ENCODE measurements around the gene CPSF4L.

The CPSF4L gene

DNA sequence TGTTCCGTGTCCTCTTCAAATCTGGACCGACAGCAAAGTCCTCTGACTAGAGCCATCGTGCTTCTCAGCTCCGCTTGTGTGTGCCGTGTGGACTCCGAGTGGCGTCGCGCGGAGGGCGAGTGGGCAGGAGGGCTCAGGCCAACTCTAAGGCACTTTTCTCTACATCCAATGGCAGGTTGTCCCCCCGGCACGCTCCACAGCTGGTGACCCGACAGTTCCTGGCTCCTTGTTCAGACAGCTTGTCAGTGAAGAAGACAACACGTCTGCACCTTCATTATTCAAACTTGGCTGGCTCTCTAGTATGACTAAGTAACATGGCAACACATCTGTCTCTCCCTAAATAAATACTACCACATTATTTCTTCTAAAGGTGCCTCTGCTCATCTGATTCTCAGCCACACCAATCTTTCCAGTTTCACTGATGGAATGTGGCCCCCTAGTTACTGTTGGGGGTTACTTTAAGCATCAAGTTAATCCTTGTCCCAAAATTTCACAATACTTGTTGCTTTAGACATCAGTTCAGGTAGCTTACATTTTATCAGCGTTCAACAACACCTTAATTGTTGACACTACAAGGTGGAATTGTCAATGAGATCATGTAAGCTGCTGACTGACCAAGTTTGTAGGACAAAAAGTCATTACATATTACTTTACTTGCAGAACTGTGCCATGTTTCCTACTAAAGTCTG lies 53.4 kb downstream of the CPSF4L start:
- Histone ChIP-seq H3K9me3 (ENCODE audit: low read length) (no peaks in the 10 kb centered on the region), H3K4me3 (ENCODE audit: low read depth in 1 of 2, low read length in 2 of 2) (no peak overlapping the region), H3K9ac (ENCODE audit: low read length) (no peak overlapping the region), H3K27me3 (ENCODE audit: control insufficient read depth in 1 of 2, insufficient read depth in 2 of 2, low read length in 2 of 2) (no peaks in the 10 kb centered on the region), H3K36me3 (ENCODE audit: insufficient read depth, low read length) (peaks cover 64% of the 10 kb centered on the region), H3K27ac (ENCODE audit: low read depth, low read length) (no peak overlapping the region), H3K4me1 (ENCODE audit: insufficient read depth, low read length) (no peaks in the 10 kb centered on the region)

GRCh38 chr17:73205459-73205961 lies 56.2 kb downstream of the CPSF4L start:
- peaks cover 88% of the 10 kb centered on the region for H3K36me3 ChIP-seq (ENCODE audit: insufficient read depth, low read length)
- no peaks in the 10 kb centered on the region for H3K4me1 ChIP-seq (ENCODE audit: insufficient read depth, low read length)
- no peaks in the 10 kb centered on the region for H3K27me3 ChIP-seq (ENCODE audit: control insufficient read depth in 1 of 2, insufficient read depth in 2 of 2, low read length in 2 of 2)
- no peak overlapping the region for H3K27ac ChIP-seq (ENCODE audit: low read depth, low read length)
- H3K4me3 ChIP-seq (ENCODE audit: low read depth in 1 of 2, low read length in 2 of 2) = no peak overlapping the region
- H3K9ac ChIP-seq (ENCODE audit: low read length) = no peak overlapping the region
- no peaks in the 10 kb centered on the region for H3K9me3 ChIP-seq (ENCODE audit: low read length)

GRCh38 chr17:73203788-73204479 lies 57.7 kb downstream of the CPSF4L start:
- H3K4me3 ChIP-seq (ENCODE audit: low read depth in 1 of 2, low read length in 2 of 2) = no peak overlapping the region
- no peaks in the 10 kb centered on the region for H3K9me3 ChIP-seq (ENCODE audit: low read length)
- peaks cover 91% of the 10 kb centered on the region for H3K36me3 ChIP-seq (ENCODE audit: insufficient read depth, low read length)
- H3K27me3 ChIP-seq (ENCODE audit: control insufficient read depth in 1 of 2, insufficient read depth in 2 of 2, low read length in 2 of 2) = no peaks in the 10 kb centered on the region
- H3K27ac ChIP-seq (ENCODE audit: low read depth, low read length) = no peak overlapping the region
- no peak overlapping the region for H3K9ac ChIP-seq (ENCODE audit: low read length)
- H3K4me1 ChIP-seq (ENCODE audit: insufficient read depth, low read length) = no peaks in the 10 kb centered on the region

- Histone ChIP-seq H3K9me3 (ENCODE audit: low read length) (no peaks in the 10 kb centered on the region), H3K9ac (ENCODE audit: low read length) (no peak overlapping the region), H3K4me3 (ENCODE audit: low read depth in 1 of 2, low read length in 2 of 2) (no peak overlapping the region), H3K27ac (ENCODE audit: low read depth, low read length) (no peak overlapping the region), H3K27me3 (ENCODE audit: control insufficient read depth in 1 of 2, insufficient read depth in 2 of 2, low read length in 2 of 2) (no peaks in the 10 kb centered on the region), H3K4me1 (ENCODE audit: insufficient read depth, low read length) (no peaks in the 10 kb centered on the region), H3K36me3 (ENCODE audit: insufficient read depth, low read length) (peaks cover 91% of the 10 kb centered on the region)
Measured at GRCh38 chr17:73203135-73203787, 58.4 kb downstream of the CPSF4L start.

- Histone ChIP-seq H3K36me3 (ENCODE audit: insufficient read depth, low read length) (peaks cover 92% of the 10 kb centered on the region), H3K9me3 (ENCODE audit: low read length) (no peaks in the 10 kb centered on the region), H3K27ac (ENCODE audit: low read depth, low read length) (no peak overlapping the region), H3K4me1 (ENCODE audit: insufficient read depth, low read length) (no peaks in the 10 kb centered on the region), H3K4me3 (ENCODE audit: low read depth in 1 of 2, low read length in 2 of 2) (no peak overlapping the region), H3K9ac (ENCODE audit: low read length) (no peak overlapping the region), H3K27me3 (ENCODE audit: control insufficient read depth in 1 of 2, insufficient read depth in 2 of 2, low read length in 2 of 2) (no peaks in the 10 kb centered on the region)
Measured at GRCh38 chr17:73201215-73202069, 60.2 kb downstream of the CPSF4L start.

DNA sequence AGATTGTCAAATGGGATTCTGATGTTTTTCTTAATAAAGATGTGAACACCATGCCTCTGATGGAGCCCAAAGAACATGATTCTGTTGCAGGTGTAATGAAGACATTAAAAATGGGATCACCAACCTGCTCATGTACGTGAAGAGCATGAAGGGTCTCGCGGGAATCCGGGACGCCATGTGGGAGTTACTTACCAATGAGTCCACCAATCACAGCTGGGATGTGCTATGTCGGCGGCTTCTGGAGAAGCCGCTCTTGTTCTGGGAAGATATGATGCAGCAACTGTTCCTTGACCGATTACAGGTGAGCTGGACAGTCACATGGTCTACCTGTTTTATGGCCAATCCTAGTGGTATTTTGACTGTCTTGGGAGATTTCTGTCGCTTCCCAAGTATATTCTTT lies 61.2 kb downstream of the CPSF4L start:
- no peak overlapping the region for H3K4me3 ChIP-seq (ENCODE audit: low read depth in 1 of 2, low read length in 2 of 2)
- H3K9ac ChIP-seq (ENCODE audit: low read length) = no peak overlapping the region
- no peaks in the 10 kb centered on the region for H3K9me3 ChIP-seq (ENCODE audit: low read length)
- peaks cover 84% of the 10 kb centered on the region for H3K36me3 ChIP-seq (ENCODE audit: insufficient read depth, low read length)
- no peak overlapping the region for H3K27ac ChIP-seq (ENCODE audit: low read depth, low read length)
- H3K4me1 ChIP-seq (ENCODE audit: insufficient read depth, low read length) = peaks cover 6% of the 10 kb centered on the region
- no peaks in the 10 kb centered on the region for H3K27me3 ChIP-seq (ENCODE audit: control insufficient read depth in 1 of 2, insufficient read depth in 2 of 2, low read length in 2 of 2)

DNA sequence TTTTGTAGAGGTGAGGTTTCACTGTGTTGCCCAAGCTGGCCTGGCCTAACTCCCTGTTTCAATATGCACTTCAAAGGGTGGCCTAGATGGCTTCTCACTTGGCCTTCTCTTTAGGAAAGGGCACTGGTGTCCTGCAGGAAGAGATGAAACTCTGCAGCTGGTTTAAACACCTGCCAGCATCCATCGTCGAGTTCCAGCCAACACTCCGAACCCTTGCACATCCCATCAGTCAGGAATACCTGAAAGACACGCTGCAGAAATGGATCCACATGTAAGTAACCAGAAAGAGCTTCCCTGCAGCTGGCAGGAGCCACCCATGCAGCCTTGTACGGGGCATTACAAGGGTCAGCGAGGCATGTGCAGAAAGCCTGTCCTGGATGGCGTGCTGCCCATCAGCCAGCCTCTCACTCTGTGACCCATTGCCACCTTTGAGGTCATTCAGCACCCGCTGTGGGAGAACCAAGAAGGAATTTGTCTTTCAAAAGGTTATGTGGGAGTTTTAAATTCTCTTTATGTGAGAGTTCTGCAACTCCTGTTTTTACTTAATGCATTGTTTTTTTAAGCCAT lies 61.8 kb downstream of the CPSF4L start:
- Histone ChIP-seq H3K27me3 (ENCODE audit: control insufficient read depth in 1 of 2, insufficient read depth in 2 of 2, low read length in 2 of 2) (no peaks in the 10 kb centered on the region), H3K4me3 (ENCODE audit: low read depth in 1 of 2, low read length in 2 of 2) (no peak overlapping the region), H3K9ac (ENCODE audit: low read length) (no peak overlapping the region), H3K9me3 (ENCODE audit: low read length) (no peaks in the 10 kb centered on the region), H3K4me1 (ENCODE audit: insufficient read depth, low read length) (peaks cover 9% of the 10 kb centered on the region), H3K36me3 (ENCODE audit: insufficient read depth, low read length) (peaks cover 78% of the 10 kb centered on the region), H3K27ac (ENCODE audit: low read depth, low read length) (no peak overlapping the region)

DNA sequence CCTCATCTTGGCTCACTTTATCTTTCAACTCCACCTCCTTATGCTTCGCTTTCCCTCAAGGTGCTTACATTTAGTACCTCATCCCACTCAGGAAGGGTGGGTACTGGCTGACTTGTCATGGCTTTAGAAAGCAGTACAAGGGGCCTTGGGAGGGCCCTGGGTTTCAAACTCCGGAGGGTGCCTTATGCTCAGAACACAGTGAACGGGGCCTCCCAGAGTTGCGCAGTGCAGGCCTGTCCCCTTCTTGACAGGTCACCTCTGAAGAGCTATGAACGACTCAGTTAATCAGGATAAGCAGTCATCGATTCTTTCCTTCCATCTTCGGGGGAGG lies 62.8 kb downstream of the CPSF4L start:
- Histone ChIP-seq H3K4me3 (ENCODE audit: low read depth in 1 of 2, low read length in 2 of 2) (no peak overlapping the region), H3K9ac (ENCODE audit: low read length) (no peak overlapping the region), H3K36me3 (ENCODE audit: insufficient read depth, low read length) (peaks cover 72% of the 10 kb centered on the region), H3K27ac (ENCODE audit: low read depth, low read length) (no peak overlapping the region), H3K4me1 (ENCODE audit: insufficient read depth, low read length) (peaks cover 11% of the 10 kb centered on the region), H3K9me3 (ENCODE audit: low read length) (no peaks in the 10 kb centered on the region), H3K27me3 (ENCODE audit: control insufficient read depth in 1 of 2, insufficient read depth in 2 of 2, low read length in 2 of 2) (no peaks in the 10 kb centered on the region)
